Measurements from ENCODE around the gene CCDC121.

DNA sequence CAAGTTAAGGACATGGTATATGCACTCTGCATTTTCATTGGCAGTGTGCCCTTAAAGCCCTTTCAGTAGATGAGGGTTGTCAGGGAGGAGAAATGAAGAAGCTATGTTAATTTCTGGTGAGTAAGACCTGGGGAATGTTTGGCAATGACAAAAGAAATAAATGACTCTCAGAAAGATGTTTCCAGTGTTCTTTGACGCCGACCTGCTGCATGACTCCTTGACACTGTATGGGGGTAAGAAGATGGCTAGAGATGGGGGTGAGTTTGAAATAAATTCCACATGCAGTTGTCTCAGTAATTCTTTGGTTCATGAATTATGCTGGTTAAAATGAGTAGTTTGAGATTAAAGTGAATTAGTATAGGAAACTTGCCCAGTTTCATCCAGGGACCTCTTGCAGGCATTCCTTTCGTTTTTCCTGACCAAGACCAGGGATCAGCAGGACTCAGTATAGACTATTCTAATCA lies 5.9 kb downstream of the CCDC121 start:
- no peak for TF ChIP-seq CTCF (IDR thresholded peaks at IDR 0.05)
- no peak for TF ChIP-seq ZFX (IDR thresholded peaks at IDR 0.05; ENCODE audit: borderline replicate concordance)
